Ishikawa (cell line): Measurements from ENCODE around the gene CFAP65.

ENCODE experiments used
- CEBPB ChIP-seq: IDR thresholded peaks from 2 replicates; pipeline ENCODE4 v1.6.1; 2012
- CREB1 ChIP-seq: IDR thresholded peaks from 2 replicates; pipeline ENCODE4 v1.6.1; 2012; ENCODE audit warnings: low read depth
- EGR1 ChIP-seq: IDR thresholded peaks from 2 replicates; pipeline ENCODE4 v1.6.1; 2012
- EP300 ChIP-seq: IDR thresholded peaks from 2 replicates; pipeline ENCODE4 v1.6.1; 2012; ENCODE audit warnings: borderline replicate concordance
- FOXM1 ChIP-seq: IDR thresholded peaks from 2 replicates; pipeline ENCODE4 v1.6.1; 2012; ENCODE audit warnings: low read depth, borderline replicate concordance
- RAD21 ChIP-seq: IDR thresholded peaks from 2 replicates; pipeline ENCODE4 v1.6.1; 2012; ENCODE audit warnings: low read depth
- REST ChIP-seq: IDR thresholded peaks from 2 replicates; pipeline ENCODE4 v1.6.1; 2012; ENCODE audit warnings: low read depth, mild to moderate bottlenecking
- TAF1 ChIP-seq: IDR thresholded peaks from 2 replicates; pipeline ENCODE4 v1.6.1; 2012; ENCODE audit warnings: low read depth, mild to moderate bottlenecking
- TCF12 ChIP-seq: IDR thresholded peaks from 2 replicates; pipeline ENCODE4 v1.6.1; 2012; ENCODE audit warnings: low read depth
- TEAD4 ChIP-seq: IDR thresholded peaks from 2 replicates; pipeline ENCODE4 v1.6.1; 2012
- USF1 ChIP-seq: IDR thresholded peaks from 2 replicates; pipeline ENCODE4 v1.6.1; 2012
- YY1 ChIP-seq: IDR thresholded peaks from 2 replicates; pipeline ENCODE4 v1.6.1; 2012; ENCODE audit warnings: low read depth
- ZBTB7A ChIP-seq: IDR thresholded peaks from 2 replicates; pipeline ENCODE4 v1.6.1; 2012; ENCODE audit warnings: low read depth
- TF ChIP-seq, protein P1 (sequence below): IDR thresholded peaks from 2 replicates; pipeline ENCODE4 v1.6.1; 2012

GRCh38 chr2:218956039-218956438, 85.3 kb downstream of the CFAP65 start:
- TF ChIP-seq FOXM1 (no peak), ZBTB7A (no peak), TCF12 (no peak), REST (no peak), USF1 (no peak), RAD21 (no peak), EP300 (no peak), TAF1 (no peak), CEBPB (no peak), YY1 (no peak), EGR1 (no peak), CREB1 (no peak), TEAD4 (no peak)
- TF ChIP-seq, protein P1, sequence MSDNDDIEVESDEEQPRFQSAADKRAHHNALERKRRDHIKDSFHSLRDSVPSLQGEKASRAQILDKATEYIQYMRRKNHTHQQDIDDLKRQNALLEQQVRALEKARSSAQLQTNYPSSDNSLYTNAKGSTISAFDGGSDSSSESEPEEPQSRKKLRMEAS, result no peak
